Measurements from ENCODE around the gene FBN2.

Gene FBN2

DNA sequence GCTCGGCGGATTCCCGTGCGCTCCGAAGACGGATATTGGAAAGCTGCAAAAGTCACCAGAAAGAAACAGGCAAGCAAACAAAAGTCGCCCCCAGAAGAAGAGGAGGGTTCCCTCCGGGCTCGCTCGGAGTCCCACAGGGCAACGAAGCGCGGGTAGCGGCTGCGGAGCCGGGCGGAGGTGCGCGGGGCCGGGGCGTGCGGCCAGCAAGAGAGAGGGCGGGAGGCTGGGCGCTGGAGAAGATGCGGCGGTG lies at the start of gene FBN2:
Gene FBN2, minus strand, starts transcription at position 246 of the 250 bp plus-strand sequence. CDS start 642 bp downstream, outside the sequence.
- DNase-seq: no peak

DNA sequence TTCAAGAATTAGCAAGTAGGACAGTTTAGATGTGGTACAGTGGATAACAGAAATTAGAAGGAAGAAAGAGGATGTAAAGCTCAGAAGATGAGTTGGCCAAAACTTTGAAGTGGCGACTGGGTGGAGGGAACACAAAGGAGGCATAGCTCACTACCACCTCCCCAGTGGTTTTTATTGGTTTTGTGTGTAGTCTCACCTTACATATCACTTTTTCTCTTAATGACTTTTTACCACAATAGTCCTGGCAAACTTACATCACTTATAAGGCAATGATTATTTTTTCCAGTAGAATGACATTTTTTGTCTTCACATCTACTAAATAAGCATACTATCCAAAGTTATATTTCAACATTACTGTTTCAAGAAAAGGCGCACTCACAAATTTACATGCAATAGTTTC lies 49.2 kb upstream of the FBN2 start:
- no peak for DNase-seq

DNA sequence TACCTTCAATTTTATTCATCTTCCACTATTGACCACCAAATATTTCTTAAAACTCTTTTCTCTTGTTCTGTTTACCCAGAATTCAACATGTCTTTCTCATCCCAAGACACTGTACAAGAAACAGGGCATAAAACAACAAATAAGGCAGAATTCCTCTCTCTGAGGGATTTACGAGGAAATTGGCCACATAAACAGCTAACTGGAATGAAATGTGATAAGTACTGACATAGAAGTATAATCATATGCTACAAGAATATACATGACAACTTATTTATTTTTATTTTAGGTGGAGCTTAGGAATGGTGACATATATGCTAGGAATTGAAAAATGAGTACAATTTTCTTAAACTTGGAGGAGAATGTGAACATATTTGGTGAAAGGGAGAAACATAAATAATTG lies 48.8 kb upstream of the FBN2 start:
- DNase-seq: no peak

DNA sequence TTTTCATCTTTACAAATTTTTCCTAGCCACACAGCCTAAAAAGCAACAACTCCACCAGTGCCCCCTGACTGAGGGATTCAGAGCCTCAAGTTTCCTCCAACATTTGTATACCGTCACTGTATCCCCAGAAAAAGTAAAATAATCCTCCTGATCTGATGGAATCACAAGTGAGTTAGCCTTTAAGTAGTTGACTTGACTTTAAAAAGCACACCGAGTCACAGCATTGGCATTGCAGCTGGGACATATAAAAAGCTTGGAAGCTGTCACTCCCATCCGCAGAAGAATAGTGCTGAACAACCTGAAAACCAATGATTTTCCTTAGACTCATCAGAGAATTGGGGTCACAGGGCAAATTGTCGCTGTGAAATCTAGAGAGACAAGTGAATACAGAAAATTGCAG lies 41.6 kb upstream of the FBN2 start:
- no peak for DNase-seq

DNA sequence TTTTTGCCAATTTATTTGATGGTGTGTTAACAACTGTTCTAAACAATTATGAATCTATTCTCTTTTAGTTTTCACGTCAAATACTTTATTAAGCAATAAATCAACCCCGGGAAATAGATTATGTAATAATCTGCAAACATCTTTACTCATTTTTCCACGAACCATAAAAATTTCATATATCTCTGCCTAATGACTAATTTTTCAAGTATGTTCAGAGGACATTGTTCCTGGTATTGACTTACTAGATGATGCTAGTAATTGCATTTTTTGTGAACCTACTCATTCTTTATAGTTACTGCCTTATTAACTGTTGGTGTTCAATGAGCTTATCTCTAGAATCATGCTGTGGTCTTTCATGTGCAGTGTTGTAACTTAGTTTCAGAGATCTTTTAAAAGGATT lies 41.0 kb upstream of the FBN2 start:
- no peak for DNase-seq

DNA sequence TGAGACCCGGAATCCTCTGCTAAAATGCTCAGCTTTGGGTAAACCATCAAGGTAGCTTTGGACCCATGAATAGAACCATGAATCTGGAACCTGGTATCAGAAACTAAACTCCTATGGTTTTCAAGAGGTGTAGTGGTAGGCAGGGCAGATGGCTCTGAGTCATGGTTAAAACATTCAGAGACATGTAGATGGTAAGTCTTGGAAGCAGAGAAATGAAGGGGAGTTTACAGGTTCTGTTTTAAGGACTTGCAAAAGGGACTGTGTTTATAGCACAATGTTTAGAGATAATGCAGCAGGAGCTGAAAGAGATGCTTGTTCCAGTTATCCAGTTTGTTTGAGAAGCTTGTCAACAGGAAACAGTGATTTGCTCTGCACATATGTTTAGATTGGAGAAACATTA lies 36.0 kb upstream of the FBN2 start:
- DNase-seq: no peak

DNA sequence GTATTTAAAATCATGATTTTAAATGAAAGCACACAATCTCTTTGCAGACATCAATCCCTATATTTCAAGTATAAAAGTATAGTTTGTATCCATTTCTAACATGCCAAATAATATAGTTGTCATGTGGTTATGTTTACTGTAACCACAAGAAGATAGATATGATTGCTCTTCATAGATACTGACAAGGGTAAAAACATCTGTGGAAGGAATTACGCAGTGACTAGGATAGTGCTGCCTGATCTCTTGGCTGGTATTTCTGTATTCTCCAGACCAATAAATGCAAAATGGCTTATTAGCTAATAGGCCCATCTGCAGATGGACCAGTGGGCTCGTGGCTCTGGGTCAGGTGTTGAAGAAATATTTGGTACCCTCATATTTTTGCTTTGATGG lies 34.9 kb upstream of the FBN2 start:
- DNase-seq: no peak

DNA sequence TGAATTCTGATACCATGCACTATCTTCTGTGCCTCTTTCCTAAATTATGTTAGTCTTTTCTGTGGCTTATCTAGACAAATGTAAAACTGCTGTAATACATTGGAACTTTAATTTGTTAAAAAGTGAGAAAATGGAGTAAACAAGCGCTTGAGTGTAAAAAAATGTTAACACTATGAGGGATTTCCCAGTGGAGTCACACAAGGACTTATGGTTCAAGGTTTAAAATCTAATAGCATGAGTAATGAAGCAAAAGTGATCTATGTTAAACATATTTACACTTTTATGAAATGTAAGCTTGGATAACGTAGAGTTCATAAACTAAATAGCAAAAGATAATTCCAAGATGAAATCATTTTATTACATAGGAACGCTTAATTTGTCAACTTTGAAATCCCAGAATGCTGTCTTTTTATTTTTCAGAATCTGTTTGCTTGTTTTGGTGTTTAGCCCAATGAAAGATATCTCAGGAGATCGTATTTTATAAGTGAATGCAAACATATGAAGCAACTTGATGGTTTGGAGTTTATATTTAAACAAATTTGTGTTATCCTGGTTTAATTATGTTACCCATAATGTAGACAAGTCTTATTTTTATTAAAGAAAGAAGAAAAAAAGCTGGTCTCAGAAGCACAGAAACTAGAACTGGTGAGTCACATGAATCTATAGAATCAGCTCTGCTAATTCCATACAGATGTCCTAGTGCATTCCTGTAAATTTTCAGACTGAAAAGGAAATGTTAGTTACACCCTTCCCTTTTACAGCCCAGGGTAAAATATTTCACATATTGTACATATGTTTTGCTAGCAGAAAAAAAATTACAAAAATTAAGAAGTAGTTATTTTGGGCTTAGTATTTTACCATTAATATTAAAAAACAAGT lies 34.2 kb upstream of the FBN2 start:
- DNase-seq: no peak

DNA sequence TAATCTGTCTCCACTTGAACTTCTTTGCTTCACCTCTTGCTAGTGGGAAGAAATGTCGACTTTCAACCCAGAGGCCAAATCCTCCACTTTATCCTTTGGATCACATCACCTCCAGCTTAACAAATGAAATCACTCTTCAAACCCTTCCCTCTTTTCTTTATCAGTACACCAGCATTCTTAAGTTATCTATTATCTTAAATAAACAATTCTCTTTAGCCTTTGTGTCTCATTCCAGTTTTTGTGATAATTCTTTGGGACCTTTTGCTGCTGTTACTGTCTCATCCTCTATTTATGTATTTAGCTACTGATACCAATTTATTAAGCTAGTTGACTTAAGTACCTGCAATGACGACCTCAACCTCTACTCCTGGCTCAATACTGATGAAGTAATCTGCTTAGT lies 28.1 kb upstream of the FBN2 start:
- no peak for DNase-seq

DNA sequence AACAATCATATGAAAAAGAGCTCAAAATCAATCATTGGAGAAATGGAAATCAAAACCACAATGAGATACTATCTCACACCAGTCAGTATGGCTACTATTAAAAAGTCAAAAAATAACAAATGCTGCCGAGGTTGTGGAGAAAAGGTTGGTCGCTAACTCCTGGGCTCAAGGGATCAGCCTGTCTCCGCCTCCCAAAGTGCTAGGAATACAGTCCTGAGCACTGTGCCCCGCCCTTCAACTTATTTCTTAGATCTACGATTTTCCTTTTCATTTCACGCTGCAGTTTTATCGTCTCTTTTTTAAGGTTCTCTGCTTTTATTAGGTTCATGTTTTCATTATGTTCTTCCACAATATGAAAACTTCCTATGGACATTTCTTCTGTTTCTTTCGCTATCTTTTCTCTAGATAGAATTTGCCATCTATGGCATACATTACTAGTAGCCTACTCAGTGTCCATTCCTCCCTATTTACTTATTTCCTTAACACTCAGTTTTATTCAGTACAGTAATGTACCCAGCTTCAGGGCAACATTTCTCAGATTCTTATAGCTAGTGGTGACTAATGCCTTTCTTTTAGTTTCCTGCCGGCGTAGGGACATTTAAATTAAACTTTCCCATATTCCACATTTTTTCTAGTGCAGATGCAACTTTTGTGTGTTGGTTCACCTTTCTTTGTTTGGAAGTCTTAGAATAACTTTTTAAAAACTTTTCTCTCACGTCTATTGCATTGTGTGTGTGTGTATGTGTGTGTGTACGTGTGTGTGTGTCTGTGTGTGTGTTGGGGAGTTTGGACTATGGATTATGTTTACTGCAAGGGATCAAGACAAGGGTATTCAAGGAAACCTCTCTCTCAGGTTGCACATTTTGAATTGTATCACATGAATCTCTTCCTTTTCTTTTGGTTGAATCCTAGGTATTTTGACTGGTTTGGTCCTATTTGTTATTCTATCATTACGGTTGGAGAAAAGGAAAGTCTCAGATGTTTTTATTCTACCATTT lies 21.6 kb upstream of the FBN2 start:
- no peak for DNase-seq

DNA sequence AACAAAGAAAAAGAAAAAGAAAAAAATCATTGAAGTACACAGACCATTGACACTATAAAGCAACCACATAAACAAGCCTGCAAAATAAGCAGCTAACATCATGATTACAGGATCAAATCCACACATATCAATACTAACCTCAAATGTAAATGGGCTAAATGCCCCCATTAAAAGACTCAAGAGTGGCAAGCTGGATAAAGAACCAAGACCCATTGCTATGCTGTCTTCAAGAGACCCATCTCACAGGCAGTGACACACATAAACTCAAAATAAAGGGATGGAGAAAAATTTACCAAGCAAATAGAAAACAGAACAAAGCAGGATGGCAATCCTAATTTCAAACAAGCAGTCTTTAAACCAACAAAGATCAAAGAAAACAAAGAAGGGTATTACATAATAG lies 15.7 kb upstream of the FBN2 start:
- no peak for DNase-seq

DNA sequence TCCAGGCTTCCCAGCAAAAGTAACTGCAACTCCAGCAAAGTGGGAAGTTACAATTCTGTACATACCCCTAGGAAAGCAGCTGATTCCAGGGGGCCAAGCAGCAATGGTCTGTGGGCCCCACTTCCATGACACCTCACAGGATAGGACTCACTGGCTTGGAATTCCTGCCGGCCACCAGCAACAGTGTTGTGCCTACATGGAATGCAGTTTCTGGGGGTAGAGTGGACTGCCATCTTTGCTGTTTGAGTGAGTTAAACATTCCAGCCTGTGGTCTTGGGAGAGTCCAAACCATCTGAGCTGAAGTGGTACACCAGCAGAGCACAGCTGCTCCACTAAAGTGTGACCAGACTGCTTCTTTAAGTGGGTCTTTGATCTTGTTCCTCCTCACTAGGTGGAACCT lies 13.4 kb upstream of the FBN2 start:
- no peak for DNase-seq

DNA sequence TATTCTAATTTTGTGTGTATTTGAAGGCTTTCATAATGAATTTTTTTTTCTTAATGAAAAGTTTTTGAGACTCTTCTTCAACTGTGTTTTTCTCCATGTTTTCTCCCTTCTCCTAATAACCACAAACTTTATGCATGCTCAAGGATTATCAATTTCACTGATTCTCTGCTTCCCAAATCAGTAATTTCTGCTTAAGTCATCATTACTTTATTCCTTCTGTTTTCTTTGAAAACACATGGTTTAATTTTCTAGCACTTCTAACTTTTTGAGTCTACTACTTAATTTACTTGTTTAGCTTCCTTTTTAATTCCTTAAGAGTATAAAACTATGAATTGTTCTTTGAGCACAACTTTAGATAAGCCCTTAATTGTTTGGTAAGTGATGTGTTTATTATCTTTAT lies 11.5 kb upstream of the FBN2 start:
- DNase-seq: no peak

DNA sequence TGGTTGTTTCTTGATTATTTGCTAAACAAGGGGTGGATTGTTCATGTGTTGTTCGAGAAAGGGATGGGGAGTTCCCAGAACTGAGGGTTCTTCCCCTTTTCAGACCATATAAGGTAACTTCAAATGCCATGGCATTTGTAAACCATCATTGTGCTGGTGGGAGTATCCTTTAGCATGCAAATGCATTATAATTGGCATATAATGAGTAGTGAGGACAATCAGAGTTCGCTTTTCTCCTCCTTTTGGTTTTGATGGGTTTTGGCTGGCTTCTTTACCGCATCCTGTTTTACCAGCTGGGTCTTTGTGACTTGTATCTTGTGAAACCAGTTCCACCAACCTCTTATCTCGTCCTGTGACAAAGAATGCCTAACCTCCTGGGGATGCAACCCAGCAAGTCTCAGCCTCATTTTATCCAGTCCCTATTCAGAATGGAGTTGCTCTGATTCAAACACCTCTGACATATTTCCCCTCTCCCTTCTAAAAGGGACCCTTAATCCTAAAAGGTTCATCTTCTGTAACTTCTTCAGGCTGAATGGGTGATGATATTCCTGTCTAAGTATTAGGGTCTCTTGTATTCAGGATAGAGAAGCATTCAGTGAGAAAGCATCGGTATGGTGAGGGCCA lies 8.7 kb upstream of the FBN2 start:
- no peak for DNase-seq

DNA sequence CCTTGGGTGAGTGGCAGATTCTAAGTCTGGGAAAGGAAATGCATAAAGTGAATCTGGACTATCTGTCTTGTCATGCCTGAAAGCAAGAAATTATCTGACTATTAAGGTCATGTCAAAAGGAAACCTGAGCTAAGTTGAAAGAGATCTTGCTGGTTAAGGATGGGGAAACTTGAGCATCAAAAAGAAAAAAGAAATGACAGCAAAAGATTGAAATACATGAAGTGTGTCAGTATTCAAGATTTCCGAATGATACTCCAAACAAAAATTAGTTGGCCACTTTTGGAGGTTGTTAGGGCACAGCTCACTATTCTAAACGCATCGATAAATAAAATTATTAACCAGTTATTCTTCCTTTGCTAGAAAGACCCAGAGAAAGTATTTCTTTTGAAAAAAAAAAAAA lies 3.3 kb upstream of the FBN2 start:
- DNase-seq: no peak

DNA sequence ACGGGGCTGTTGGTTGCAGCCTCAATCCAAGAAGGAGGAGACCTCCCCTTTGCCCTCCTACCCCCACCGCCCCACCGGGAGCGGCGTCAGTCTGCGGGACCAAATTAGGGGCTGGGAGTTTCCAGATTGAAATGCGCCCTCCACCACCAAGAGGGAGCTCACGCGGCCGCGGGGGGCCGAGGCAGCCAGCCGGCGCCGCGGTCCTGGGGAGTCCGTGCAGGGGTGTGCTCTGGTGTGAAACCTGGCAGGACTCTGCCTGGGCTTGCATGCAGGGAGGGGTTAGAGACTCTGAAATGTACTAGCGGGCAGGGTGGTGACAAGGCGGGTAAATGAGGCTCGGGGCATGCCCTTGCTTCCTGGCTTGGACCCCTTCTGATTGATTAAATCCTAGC lies 989 bp upstream of the FBN2 start:
- no peak for DNase-seq

DNA sequence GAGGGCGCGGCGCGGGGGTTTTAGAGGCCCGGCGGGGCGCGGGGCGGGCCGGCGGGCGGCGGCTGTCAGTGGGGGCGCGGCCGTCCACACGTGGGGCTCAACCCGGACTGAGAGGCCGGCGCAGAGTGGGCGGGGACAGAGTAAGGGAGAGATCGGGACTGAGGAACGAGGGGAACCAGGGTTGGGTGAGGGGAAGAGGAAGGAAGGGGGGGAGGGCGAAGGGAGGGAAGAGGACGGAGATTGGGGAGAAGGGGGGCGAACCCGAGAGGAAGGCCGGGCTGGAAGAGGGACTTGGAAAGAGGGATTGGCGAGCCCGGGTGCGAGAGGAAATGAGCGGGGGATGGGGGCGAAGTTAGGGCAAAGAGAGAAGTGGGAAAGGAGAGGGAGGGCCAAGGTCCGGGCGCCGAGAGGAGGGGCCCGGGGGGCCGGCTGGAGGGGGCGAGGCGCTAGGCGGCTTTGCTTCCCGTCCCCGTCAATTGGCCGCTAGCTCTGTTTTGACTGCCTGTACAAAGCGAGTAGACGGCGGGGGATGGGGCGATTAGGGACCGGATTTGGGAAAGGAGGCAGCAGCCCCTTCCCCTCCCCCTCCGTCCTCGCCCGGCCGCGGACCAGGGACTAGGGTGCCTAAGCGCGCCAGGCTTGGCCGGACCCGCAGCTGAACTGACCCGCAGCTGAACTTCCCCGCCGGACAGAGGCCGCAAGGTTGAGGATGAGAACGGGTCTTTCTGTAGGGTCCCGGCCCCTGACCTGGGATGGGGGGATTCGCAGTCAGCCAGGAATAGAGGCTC lies 399 bp upstream of the FBN2 start:
- DNase-seq: no peak

DNA sequence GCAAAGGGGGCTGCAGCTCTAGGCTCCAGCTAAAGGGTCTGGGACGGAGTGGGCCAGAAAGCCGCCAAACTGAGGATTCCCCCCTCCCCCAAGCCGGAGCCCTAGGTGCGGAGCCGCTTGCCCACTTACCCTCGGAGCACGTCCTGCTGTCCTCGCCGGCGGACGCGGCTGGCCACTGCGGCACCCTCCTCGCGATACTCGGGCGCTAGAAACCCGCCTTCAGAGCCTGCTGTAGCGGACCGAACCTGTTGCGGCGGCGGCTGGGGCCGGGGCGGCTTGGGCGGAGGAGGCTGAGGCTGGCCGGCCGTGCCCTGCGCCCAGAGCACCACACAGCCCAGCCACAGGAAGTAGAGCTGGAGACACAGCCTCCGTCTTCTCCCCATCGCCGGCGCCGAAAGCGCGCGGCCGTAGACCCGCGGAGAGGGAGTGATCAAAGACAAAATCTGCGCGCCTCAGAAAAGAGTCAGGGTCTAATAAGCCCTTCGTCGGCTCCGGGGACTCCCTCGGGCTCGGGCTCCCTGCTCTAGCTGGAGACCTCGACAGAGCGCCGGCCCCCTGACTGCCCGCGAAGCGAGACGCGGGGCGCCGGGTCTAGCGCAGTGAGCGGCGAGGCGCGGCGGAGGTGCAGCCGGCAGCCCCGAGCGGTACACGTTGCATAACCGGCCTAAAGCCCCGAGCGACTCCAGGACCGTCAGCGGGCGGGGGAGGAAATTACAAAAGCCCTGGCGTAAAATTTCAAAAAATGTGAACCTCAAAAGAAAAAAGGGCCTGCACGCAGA lies 635 bp downstream of the FBN2 start:
- DNase-seq: no peak

DNA sequence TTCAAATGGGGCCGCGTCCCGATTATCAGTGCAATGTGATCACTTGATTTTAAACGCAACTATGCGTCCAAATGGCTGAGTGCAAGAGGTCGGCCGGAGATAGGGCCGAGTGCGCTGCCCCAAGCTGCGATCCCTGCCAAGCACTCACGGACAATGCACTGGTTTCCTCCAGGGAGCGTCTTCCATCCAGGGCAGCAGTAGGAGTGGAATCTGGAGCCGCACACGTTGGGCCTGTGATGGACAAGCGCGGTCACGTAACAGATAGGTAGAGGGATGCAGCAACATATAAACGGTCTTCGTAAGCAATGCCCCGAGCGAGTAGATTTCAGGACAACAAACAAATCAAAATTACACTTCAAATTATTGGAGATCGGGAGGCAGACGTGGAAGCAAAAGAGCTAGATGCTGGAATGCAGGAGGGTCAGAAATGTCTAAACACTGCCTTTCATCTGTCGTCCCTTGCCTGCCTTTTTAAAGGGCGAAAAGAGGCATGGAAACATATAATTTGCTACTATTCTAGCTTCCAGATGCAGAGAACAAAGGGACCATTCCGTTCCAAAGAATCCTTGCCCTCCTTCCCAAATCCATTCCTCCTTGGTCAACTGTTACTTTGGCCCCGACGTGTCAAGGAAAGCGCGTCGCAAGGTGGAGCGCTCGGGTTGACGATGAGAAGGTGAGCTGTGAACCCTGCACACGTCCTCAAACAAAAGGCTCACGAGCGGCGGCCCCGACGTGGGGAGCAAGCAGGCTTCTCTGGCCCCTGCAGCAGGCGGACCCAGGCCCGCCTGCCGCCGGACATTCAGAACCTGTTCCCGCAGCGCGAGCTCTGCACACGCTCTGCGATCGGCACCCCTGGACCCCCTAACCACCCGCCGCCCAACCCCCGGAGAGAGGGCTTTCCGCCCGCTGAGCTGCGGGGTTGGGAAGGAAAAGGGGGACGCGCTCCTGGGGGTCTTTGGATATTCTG lies 1.5 kb downstream of the FBN2 start:
- DNase-seq: no peak

DNA sequence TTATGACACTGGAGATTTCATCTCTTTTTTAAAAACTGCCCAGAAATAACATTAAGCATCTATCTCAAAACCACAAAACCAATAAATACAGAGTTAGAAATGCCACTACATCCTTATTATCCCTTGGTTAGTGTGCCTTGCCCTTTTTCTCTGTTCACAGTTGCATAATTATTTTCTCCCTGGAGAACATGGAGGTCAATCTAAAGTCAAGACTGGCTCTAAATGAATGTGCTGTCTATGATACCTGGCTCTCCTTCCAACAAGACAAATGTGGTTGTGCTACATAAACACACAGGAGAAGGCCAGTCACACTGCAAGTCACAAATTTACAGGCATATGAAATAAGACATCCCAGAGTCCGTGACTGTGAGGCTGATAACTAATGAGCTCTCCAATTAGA lies 2.8 kb downstream of the FBN2 start:
- DNase-seq: no peak

DNA sequence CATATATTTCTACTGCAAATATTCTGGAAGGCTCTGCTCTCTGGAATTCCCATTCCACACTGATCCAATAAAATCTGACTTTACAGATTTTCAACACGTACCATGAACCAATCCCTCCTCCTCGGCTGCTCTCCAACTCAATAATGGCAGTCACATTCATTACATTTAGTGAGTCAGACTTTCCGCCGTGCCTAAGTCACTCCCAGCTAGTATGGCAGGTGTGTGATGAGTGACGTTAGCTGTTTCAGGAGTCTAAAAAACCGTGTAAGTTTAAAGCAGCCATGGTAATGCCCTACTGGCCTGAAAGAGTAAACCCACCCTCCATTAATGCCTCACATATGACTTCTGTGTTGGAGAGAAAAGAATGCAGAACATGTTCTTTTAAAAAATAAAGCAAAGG lies 3.3 kb downstream of the FBN2 start:
- no peak for DNase-seq
